ENCODE results near the gene WRNIP1. TPM values are rescaled to one million over a fixed set of nuclear protein-coding genes. Genes with fewer than 3 reads are reported as not detected.
A peak's percentile ranks its signal among the peaks of the same experiment; 100 is the strongest.

Gene WRNIP1
- total and polyA plus RNA-seq, 8 donors = 29.7 to 196 (median 38.5) TPM

DNA sequence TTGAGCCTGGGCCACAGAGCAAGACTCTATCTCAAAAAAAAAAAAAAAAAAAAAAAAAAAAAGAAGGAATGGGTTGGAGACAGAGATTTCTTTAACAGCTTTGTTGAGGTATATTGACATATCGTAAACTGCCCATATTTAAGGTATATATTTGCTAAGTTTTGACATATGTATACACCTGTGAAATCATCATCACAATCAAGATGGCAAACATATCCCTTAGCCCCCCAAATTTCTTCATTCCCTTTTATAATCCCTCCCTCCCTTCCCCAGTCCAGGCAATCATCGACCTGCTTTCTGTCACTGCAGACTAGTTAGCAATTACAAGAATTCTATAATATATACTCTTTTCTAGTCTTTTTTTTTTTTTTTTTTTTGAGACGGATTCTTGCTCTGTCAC lies 47.5 kb downstream of the WRNIP1 start:
- Histone ChIP-seq H3K4me3 (no peak overlapping the region), H3K4me1 (peaks cover 0 to 14% (median 4%) of the 10 kb centered on the region in 4 donors), H3K27ac (no peak overlapping the region), H3K27me3 (no peaks in the 10 kb centered on the region), H3K9me3 (peaks cover 0 to 12% (median 3%) of the 10 kb centered on the region in 4 donors), H3K36me3 (no peaks in the 10 kb centered on the region)
- 85 to 97% (median 92%) methylated on average over 3 of the region's 3 CpGs for WGBS, 5 donors
- intact Hi-C loops (cut with DNase I; ENCODE audit: low total_unique reads) = no loop called here
- no peak for DNase-seq
- no peak for TF ChIP-seq EP300 (IDR thresholded peaks at IDR 0.05)
- TF ChIP-seq, protein P1, sequence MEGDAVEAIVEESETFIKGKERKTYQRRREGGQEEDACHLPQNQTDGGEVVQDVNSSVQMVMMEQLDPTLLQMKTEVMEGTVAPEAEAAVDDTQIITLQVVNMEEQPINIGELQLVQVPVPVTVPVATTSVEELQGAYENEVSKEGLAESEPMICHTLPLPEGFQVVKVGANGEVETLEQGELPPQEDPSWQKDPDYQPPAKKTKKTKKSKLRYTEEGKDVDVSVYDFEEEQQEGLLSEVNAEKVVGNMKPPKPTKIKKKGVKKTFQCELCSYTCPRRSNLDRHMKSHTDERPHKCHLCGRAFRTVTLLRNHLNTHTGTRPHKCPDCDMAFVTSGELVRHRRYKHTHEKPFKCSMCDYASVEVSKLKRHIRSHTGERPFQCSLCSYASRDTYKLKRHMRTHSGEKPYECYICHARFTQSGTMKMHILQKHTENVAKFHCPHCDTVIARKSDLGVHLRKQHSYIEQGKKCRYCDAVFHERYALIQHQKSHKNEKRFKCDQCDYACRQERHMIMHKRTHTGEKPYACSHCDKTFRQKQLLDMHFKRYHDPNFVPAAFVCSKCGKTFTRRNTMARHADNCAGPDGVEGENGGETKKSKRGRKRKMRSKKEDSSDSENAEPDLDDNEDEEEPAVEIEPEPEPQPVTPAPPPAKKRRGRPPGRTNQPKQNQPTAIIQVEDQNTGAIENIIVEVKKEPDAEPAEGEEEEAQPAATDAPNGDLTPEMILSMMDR (IDR thresholded peaks at IDR 0.05) = no peak
- TF ChIP-seq POLR2AphosphoS5 (IDR thresholded peaks at IDR 0.05) = no peak
- no peak for TF ChIP-seq POLR2A (IDR thresholded peaks at IDR 0.05)

DNA sequence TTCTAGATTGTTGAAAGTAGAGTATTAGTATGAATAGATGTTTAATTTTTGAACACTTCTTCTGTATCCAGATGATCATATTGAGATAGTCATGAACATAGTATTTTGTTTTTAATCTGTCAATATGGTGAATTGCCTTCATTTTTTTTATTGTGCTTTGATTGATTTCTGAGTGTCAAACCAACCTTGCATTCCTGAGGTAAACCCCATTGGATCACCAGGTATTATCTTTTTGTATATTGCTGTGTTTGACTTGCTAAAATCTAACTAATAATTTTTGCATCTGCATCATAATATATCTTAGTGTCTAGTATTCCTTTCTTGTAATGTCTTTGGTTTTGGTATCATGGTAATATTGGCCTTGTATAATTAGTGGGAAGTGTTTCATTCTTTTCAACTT lies 51.0 kb downstream of the WRNIP1 start:
- H3K4me3 ChIP-seq = no peak overlapping the region
- H3K4me1 ChIP-seq = peaks cover 10 to 33% (median 15%) of the 10 kb centered on the region in 4 donors
- intact Hi-C loops (cut with DNase I; ENCODE audit: low total_unique reads) = no loop called here
- peaks cover 0 to 12% (median 3%) of the 10 kb centered on the region in 4 donors for H3K9me3 ChIP-seq
- H3K36me3 ChIP-seq = no peaks in the 10 kb centered on the region
- H3K27me3 ChIP-seq = no peaks in the 10 kb centered on the region
- no peak overlapping the region for H3K27ac ChIP-seq
- no peak for DNase-seq
- no peak for TF ChIP-seq POLR2AphosphoS5 (IDR thresholded peaks at IDR 0.05)
- TF ChIP-seq, protein P1 (IDR thresholded peaks at IDR 0.05) = no peak
- TF ChIP-seq EP300 (IDR thresholded peaks at IDR 0.05) = no peak
- no peak for TF ChIP-seq POLR2A (IDR thresholded peaks at IDR 0.05)

DNA sequence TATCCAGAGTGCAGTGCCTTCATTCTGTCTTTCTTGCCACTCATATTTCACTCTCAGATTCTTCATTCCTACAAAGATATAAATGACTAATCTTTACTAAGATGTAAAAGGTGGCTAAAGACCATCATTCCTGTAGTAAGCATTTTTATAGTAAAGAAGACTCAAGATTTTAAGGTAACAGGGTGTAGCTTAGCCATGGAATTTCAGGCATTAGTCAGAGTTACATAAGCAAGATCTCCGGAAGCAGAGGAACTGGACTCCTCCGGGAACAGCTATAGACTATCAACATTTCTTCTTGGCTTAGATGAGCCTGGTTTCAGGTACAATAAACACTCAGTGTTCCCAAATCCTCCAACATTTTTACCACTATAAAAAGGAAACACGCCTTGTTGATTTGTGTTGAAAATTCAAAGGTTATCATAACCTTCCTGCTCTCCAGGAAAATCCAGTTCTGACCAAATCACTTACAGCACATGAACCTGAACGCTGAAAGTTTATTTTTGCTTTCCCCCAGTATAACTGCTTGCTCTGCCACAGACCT lies 52.8 kb downstream of the WRNIP1 start:
- Histone ChIP-seq H3K4me3 (no peak overlapping the region), H3K9me3 (peaks cover 0 to 12% (median 3%) of the 10 kb centered on the region in 4 donors), H3K36me3 (no peaks in the 10 kb centered on the region), H3K27ac (peak overlapping the region; percentile 52 to 66 (median 59)), H3K4me1 (peaks cover 10 to 33% (median 15%) of the 10 kb centered on the region in 4 donors), H3K27me3 (no peaks in the 10 kb centered on the region)
- peak in 1 of 2 donors; percentile 72 for DNase-seq
- TF ChIP-seq POLR2A (IDR thresholded peaks at IDR 0.05) (no peak), POLR2AphosphoS5 (IDR thresholded peaks at IDR 0.05) (no peak), EP300 (IDR thresholded peaks at IDR 0.05) (no peak)
- TF ChIP-seq, protein P1 (IDR thresholded peaks at IDR 0.05) = no peak
- intact Hi-C loops (cut with DNase I; ENCODE audit: low total_unique reads) = no loop called here
- 15 to 26% (median 23%) methylated on average over 4 of the region's 4 CpGs for WGBS, 5 donors

DNA sequence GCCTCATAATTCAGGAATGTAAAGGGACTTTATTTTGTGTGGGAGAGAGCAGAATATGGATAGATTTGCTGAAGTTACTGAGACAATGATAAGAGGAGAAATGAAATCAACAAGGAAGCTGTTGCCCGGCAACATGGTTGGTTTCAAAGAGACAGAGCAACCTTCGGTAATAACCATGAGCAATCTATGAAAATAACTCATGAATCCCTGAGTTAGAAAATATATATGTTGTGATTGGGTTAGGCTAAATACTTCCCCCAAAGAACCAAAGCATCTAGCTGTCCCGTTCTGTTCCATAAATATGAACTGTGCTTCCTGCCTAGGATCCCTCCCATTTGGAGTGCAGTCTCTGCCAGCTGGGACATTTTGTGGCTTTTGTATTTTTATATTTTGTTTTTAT lies 53.4 kb downstream of the WRNIP1 start:
- H3K4me1 ChIP-seq = peaks cover 10 to 33% (median 15%) of the 10 kb centered on the region in 4 donors
- peak overlapping the region in 4 of 5 donors; percentile 55 to 66 (median 62) for H3K27ac ChIP-seq
- H3K27me3 ChIP-seq = no peaks in the 10 kb centered on the region
- 11 to 23% (median 21%) methylated on average over 3 of the region's 3 CpGs for WGBS, 5 donors
- intact Hi-C loops (cut with DNase I; ENCODE audit: low total_unique reads) = no loop called here
- peaks cover 0 to 12% (median 3%) of the 10 kb centered on the region in 4 donors for H3K9me3 ChIP-seq
- H3K4me3 ChIP-seq = no peak overlapping the region
- TF ChIP-seq POLR2A (IDR thresholded peaks at IDR 0.05) (no peak), POLR2AphosphoS5 (IDR thresholded peaks at IDR 0.05) (no peak), EP300 (IDR thresholded peaks at IDR 0.05) (no peak)
- TF ChIP-seq, protein P1 (IDR thresholded peaks at IDR 0.05) = no peak
- peak in 1 of 2 donors; percentile 74 for DNase-seq
- no peaks in the 10 kb centered on the region for H3K36me3 ChIP-seq
